Measurements from ENCODE around the gene PRKG1. TPM values are rescaled to one million over a fixed set of nuclear protein-coding genes. Genes with fewer than 3 reads are reported as not detected.
"Not testable (repeated sequence)": the region's sequence is repeated elsewhere in the genome, so short reads cannot be mapped to it uniquely, and the experiment has no call there.

PRKG1 gene
- total RNA-seq, 1 donor, result 1.2 TPM

- H3K9me3 ChIP-seq (ENCODE audit: low read depth, low read length), result no peaks in the 10 kb centered on the region
- no peaks in the 10 kb centered on the region for H3K27me3 ChIP-seq (ENCODE audit: insufficient read depth, low read length)
- no peak overlapping the region for H3K4me3 ChIP-seq (ENCODE audit: low read length)
- peaks cover 8% of the 10 kb centered on the region for H3K4me1 ChIP-seq (ENCODE audit: insufficient read depth, low read length)
These were observed 1141.6 kb downstream of the PRKG1 start for GRCh38 chr10:52215745-52216361.

GRCh38 chr10:52216852-52217251, 1142.6 kb downstream of the PRKG1 start:
- Histone ChIP-seq H3K4me3 (ENCODE audit: low read length) (no peak overlapping the region), H3K4me1 (ENCODE audit: insufficient read depth, low read length) (peaks cover 8% of the 10 kb centered on the region), H3K9me3 (ENCODE audit: low read depth, low read length) (no peaks in the 10 kb centered on the region), H3K27me3 (ENCODE audit: insufficient read depth, low read length) (no peaks in the 10 kb centered on the region)

GRCh38 chr10:52217531-52217930, 1143.2 kb downstream of the PRKG1 start:
- no peak overlapping the region for H3K4me3 ChIP-seq (ENCODE audit: low read length)
- H3K9me3 ChIP-seq (ENCODE audit: low read depth, low read length), result no peaks in the 10 kb centered on the region
- peaks cover 8% of the 10 kb centered on the region for H3K4me1 ChIP-seq (ENCODE audit: insufficient read depth, low read length)
- H3K27me3 ChIP-seq (ENCODE audit: insufficient read depth, low read length), result no peaks in the 10 kb centered on the region

- Histone ChIP-seq H3K27me3 (ENCODE audit: insufficient read depth, low read length) (no peaks in the 10 kb centered on the region), H3K4me3 (ENCODE audit: low read length) (no peak overlapping the region), H3K4me1 (ENCODE audit: insufficient read depth, low read length) (peaks cover 7% of the 10 kb centered on the region), H3K9me3 (ENCODE audit: low read depth, low read length) (no peaks in the 10 kb centered on the region)
These were observed 1146.7 kb downstream of the PRKG1 start for GRCh38 chr10:52220947-52221346.

- no peaks in the 10 kb centered on the region for H3K27me3 ChIP-seq (ENCODE audit: insufficient read depth, low read length)
These were observed 1147.6 kb downstream of the PRKG1 start for GRCh38 chr10:52221923-52222322.

GRCh38 chr10:52226197-52226847, 1152.0 kb downstream of the PRKG1 start:
- Histone ChIP-seq H3K4me1 (ENCODE audit: insufficient read depth, low read length) (no peaks in the 10 kb centered on the region), H3K9me3 (ENCODE audit: low read depth, low read length) (no peaks in the 10 kb centered on the region), H3K4me3 (ENCODE audit: low read length) (no peak overlapping the region), H3K27me3 (ENCODE audit: insufficient read depth, low read length) (no peaks in the 10 kb centered on the region)

More at GRCh38 chr10:52221923-52222322, 1147.6 kb downstream of the PRKG1 start:
- no peak overlapping the region for H3K4me3 ChIP-seq (ENCODE audit: low read length)
- H3K9me3 ChIP-seq (ENCODE audit: low read depth, low read length), result no peaks in the 10 kb centered on the region
- no peaks in the 10 kb centered on the region for H3K4me1 ChIP-seq (ENCODE audit: insufficient read depth, low read length)

- no peaks in the 10 kb centered on the region for H3K9me3 ChIP-seq (ENCODE audit: low read depth, low read length)
- peaks cover 4% of the 10 kb centered on the region for H3K4me1 ChIP-seq (ENCODE audit: insufficient read depth, low read length)
- H3K27me3 ChIP-seq (ENCODE audit: insufficient read depth, low read length), result peaks cover 4% of the 10 kb centered on the region
- H3K4me3 ChIP-seq (ENCODE audit: low read length), result no peak overlapping the region
These were observed 1154.3 kb downstream of the PRKG1 start for GRCh38 chr10:52228556-52228955.

GRCh38 chr10:52229291-52229931, 1155.1 kb downstream of the PRKG1 start:
- Histone ChIP-seq H3K4me1 (ENCODE audit: insufficient read depth, low read length) (peaks cover 4% of the 10 kb centered on the region), H3K9me3 (ENCODE audit: low read depth, low read length) (no peaks in the 10 kb centered on the region), H3K27me3 (ENCODE audit: insufficient read depth, low read length) (peaks cover 4% of the 10 kb centered on the region), H3K4me3 (ENCODE audit: low read length) (no peak overlapping the region)

- peaks cover 4% of the 10 kb centered on the region for H3K27me3 ChIP-seq (ENCODE audit: insufficient read depth, low read length)
- H3K9me3 ChIP-seq (ENCODE audit: low read depth, low read length), result no peaks in the 10 kb centered on the region
- no peak overlapping the region for H3K4me3 ChIP-seq (ENCODE audit: low read length)
- peaks cover 4% of the 10 kb centered on the region for H3K4me1 ChIP-seq (ENCODE audit: insufficient read depth, low read length)
These were observed 1158.5 kb downstream of the PRKG1 start for GRCh38 chr10:52232561-52233350.

- H3K4me3 ChIP-seq (ENCODE audit: low read length); H3K9me3 ChIP-seq (ENCODE audit: low read depth, low read length); H3K4me1 ChIP-seq (ENCODE audit: insufficient read depth, low read length); H3K27me3 ChIP-seq (ENCODE audit: insufficient read depth, low read length): not testable (repeated sequence)
These were observed 1159.2 kb downstream of the PRKG1 start for GRCh38 chr10:52233351-52233991.

GRCh38 chr10:52239771-52240170, 1165.5 kb downstream of the PRKG1 start:
- Histone ChIP-seq H3K27me3 (ENCODE audit: insufficient read depth, low read length) (no peaks in the 10 kb centered on the region), H3K9me3 (ENCODE audit: low read depth, low read length) (no peaks in the 10 kb centered on the region), H3K4me3 (ENCODE audit: low read length) (no peak overlapping the region), H3K4me1 (ENCODE audit: insufficient read depth, low read length) (no peaks in the 10 kb centered on the region)

- H3K9me3 ChIP-seq (ENCODE audit: low read depth, low read length), result no peaks in the 10 kb centered on the region
- no peaks in the 10 kb centered on the region for H3K4me1 ChIP-seq (ENCODE audit: insufficient read depth, low read length)
- no peaks in the 10 kb centered on the region for H3K27me3 ChIP-seq (ENCODE audit: insufficient read depth, low read length)
- H3K4me3 ChIP-seq (ENCODE audit: low read length), result no peak overlapping the region
These were observed 1171.3 kb downstream of the PRKG1 start for GRCh38 chr10:52245547-52245946.

GRCh38 chr10:52247929-52248328, 1173.6 kb downstream of the PRKG1 start:
- H3K4me1 ChIP-seq (ENCODE audit: insufficient read depth, low read length); H3K4me3 ChIP-seq (ENCODE audit: low read length); H3K9me3 ChIP-seq (ENCODE audit: low read depth, low read length); H3K27me3 ChIP-seq (ENCODE audit: insufficient read depth, low read length): not testable (repeated sequence)

GRCh38 chr10:52248697-52249306, 1174.5 kb downstream of the PRKG1 start:
- no peaks in the 10 kb centered on the region for H3K4me1 ChIP-seq (ENCODE audit: insufficient read depth, low read length)
- no peaks in the 10 kb centered on the region for H3K9me3 ChIP-seq (ENCODE audit: low read depth, low read length)
- no peak overlapping the region for H3K4me3 ChIP-seq (ENCODE audit: low read length)
- H3K27me3 ChIP-seq (ENCODE audit: insufficient read depth, low read length), result no peaks in the 10 kb centered on the region
